K562 (cell line): ENCODE measurements around the gene MPPED2.

Experiments
- RBM39 ChIP-seq: fragments of 200-400 bp; formaldehyde crosslinking; optimal IDR thresholded peaks from 2 replicates; pipeline ENCODE3; 2018; ENCODE audit warnings: low read depth, low read length
- REST ChIP-seq, 2 experiments: fragments of 450-650 bp; formaldehyde crosslinking in 1 of 2; IDR thresholded peaks; 2 replicates each; pipeline versions ENCODE4 v1.4.0 to v1.6.1; 2014 to 2020; ENCODE audit warnings: mild to moderate bottlenecking in 2 of 2, borderline replicate concordance in 1 of 2, low read depth in 1 of 2

- no peak for TF ChIP-seq RBM39
- no peak for TF ChIP-seq REST (IDR thresholded peaks at IDR 0.05; ENCODE audit: borderline replicate concordance)
- TF ChIP-seq REST (CRISPR knock-in tag; IDR thresholded peaks at IDR 0.05; ENCODE audit: low read depth): no peak
Measured at GRCh38 chr11:30496935-30497334, 89.2 kb downstream of the MPPED2 start.
